ENCODE data around the gene MCEE.

- TF ChIP-seq CTCF (IDR thresholded peaks at IDR 0.05) (no peak), POLR2A (IDR thresholded peaks at IDR 0.05) (no peak)
Observed at GRCh38 chr2:71151620-71152019, 21.6 kb upstream of the MCEE start.

All from lower leg skin (tissue), 3 donors.